Transverse colon (tissue), 3 donors: ENCODE measurements around the gene FAM83E.

Source experiments
- EP300 ChIP-seq: sonication (generic); formaldehyde crosslinking; IDR thresholded peaks from one replicate; pipeline ENCODE4 v1.6.1; 2017; ENCODE audit warnings: antibody characterized with exemption, low read depth
- POLR2A ChIP-seq: fragments of 450-650 bp; IDR thresholded peaks from one replicate; pipeline ENCODE4 v1.6.1; 2016; ENCODE audit warnings: antibody characterized with exemption, mild to moderate bottlenecking, moderate library complexity
- TF ChIP-seq, protein P1 (sequence below), 5 experiments: fragments of 200-600 bp in 3 of 5; fragments of 450-650 bp in 2 of 5; sonication (generic) in 3 of 5; IDR thresholded peaks; 1 replicate in 2 of 5; 2 replicates in 3 of 5; pipeline ENCODE4 v1.5.1; 2016 to 2017; ENCODE audit warnings: antibody characterized with exemption in 5 of 5, inconsistent platforms in 3 of 5, mild to moderate bottlenecking in 2 of 5, moderate library complexity in 1 of 5

GRCh38 chr19:48631225-48631624 is 16.3 kb upstream of the FAM83E start:
- TF ChIP-seq, protein P1, sequence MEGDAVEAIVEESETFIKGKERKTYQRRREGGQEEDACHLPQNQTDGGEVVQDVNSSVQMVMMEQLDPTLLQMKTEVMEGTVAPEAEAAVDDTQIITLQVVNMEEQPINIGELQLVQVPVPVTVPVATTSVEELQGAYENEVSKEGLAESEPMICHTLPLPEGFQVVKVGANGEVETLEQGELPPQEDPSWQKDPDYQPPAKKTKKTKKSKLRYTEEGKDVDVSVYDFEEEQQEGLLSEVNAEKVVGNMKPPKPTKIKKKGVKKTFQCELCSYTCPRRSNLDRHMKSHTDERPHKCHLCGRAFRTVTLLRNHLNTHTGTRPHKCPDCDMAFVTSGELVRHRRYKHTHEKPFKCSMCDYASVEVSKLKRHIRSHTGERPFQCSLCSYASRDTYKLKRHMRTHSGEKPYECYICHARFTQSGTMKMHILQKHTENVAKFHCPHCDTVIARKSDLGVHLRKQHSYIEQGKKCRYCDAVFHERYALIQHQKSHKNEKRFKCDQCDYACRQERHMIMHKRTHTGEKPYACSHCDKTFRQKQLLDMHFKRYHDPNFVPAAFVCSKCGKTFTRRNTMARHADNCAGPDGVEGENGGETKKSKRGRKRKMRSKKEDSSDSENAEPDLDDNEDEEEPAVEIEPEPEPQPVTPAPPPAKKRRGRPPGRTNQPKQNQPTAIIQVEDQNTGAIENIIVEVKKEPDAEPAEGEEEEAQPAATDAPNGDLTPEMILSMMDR (IDR thresholded peaks at IDR 0.05) = no peak
- TF ChIP-seq EP300 = no peak
- no peak for TF ChIP-seq POLR2A
